Natural killer cell (primary cell): ENCODE data around the gene LPAR1. TPM values are rescaled to one million over a fixed set of nuclear protein-coding genes. Genes with fewer than 3 reads are reported as not detected.

Source experiments
- ATAC-seq, 3 donors: fragments of 150-1000 bp in 2 of 3; fragments of 200-7000 bp in 1 of 3; cut with Tn5 transposase; 1 replicate in 1 of 3; 2 replicates in 2 of 3; pipeline ENCODE4 v1.10.0; 2021; ENCODE audit warnings: mild to moderate bottlenecking in 2 of 3, moderate library complexity in 2 of 3
- DNase-seq, 2 donors: peaks; one replicate each; pipeline versions ENCODE4 v3.0.0 to v3.0.0-alpha.2; 2013 to 2021; ENCODE audit warnings: mixed read lengths in 1 of 2
- H3K27ac ChIP-seq: one replicate; pipeline ENCODE4 v1.5.1; 2013; ENCODE audit warnings: mild to moderate bottlenecking, low read length
- H3K27me3 ChIP-seq: one replicate; pipeline ENCODE4 v1.6.1; 2013; ENCODE audit warnings: low read length; ENCODE audit not compliant: control insufficient read depth, insufficient read depth
- H3K36me3 ChIP-seq: one replicate; pipeline ENCODE4 v1.6.1; 2013; ENCODE audit warnings: low read length; ENCODE audit not compliant: control insufficient read depth, insufficient read depth
- H3K4me1 ChIP-seq: one replicate; pipeline ENCODE4 v1.6.1; 2013; ENCODE audit warnings: low read length; ENCODE audit not compliant: control insufficient read depth, insufficient read depth
- H3K4me3 ChIP-seq: one replicate; pipeline ENCODE4 v1.5.1; 2013; ENCODE audit warnings: low read length
- H3K9me3 ChIP-seq: one replicate; pipeline ENCODE4 v1.6.1; 2013; ENCODE audit warnings: low read length; ENCODE audit not compliant: control insufficient read depth, insufficient read depth
- H3K27ac Mint-ChIP-seq, 2 donors: one replicate each; pipeline ENCODE4 v1.8.0; 2022; ENCODE audit warnings: mild to moderate bottlenecking in 2 of 2, mixed read lengths in 2 of 2, moderate library complexity in 1 of 2
- H3K27me3 Mint-ChIP-seq, 2 donors: one replicate each; pipeline ENCODE4 v1.8.0; 2022; ENCODE audit warnings: low read depth in 2 of 2, mixed read lengths in 2 of 2
- H3K36me3 Mint-ChIP-seq: one replicate; pipeline ENCODE4 v1.8.0; 2022; ENCODE audit warnings: mixed read lengths
- H3K4me1 Mint-ChIP-seq, 2 donors: one replicate each; pipeline ENCODE4 v1.8.0; 2022; ENCODE audit warnings: mixed read lengths in 2 of 2
- H3K4me3 Mint-ChIP-seq: one replicate; pipeline ENCODE4 v1.8.0; 2022; ENCODE audit warnings: mild to moderate bottlenecking, moderate library complexity, mixed read lengths
- H3K9me3 Mint-ChIP-seq, 2 donors: one replicate each; pipeline ENCODE4 v1.8.0; 2022; ENCODE audit warnings: mixed read lengths in 2 of 2
- CTCF ChIP-seq: fragments of 200-600 bp; IDR thresholded peaks from one replicate; pipeline ENCODE4 v1.8.0; 2022; ENCODE audit warnings: antibody characterized with exemption
- WGBS: methylation state at CpG from one replicate; pipeline ENCODE4 v1.1.7; 2013; ENCODE audit warnings: missing lambda C conversion rate; ENCODE audit not compliant: insufficient coverage; 5-methylcytosine and 5-hydroxymethylcytosine counted together
- intact Hi-C: fragments of 100-400 bp; cut with micrococcal nuclease; formaldehyde crosslinking; loops from one replicate; pipeline ENCODE4 v1.14.2; 2022
- total RNA-seq, 4 donors: library from RNA; stranded (reverse); fragments of 120-200 nt in 1 of 4; gene quantifications; one replicate each; pipeline versions ENCODE4 v1.2.3 to v1.2.4, GENCODE V29; 2013 to 2022

Gene LPAR1
- total RNA-seq, 3 donors from 2014 or later (not counting 1 experiment from before 2014, with no cell fraction given) = 0.48 to 0.50 TPM; not detected in 1

- H3K9me3 Mint-ChIP-seq = peaks cover 0 to 3% of the 10 kb centered on the region in 2 donors
- DNase-seq (no peak), ATAC-seq (no peak)
- peaks cover 24 to 28% of the 10 kb centered on the region in 2 donors for H3K27me3 Mint-ChIP-seq
- 61% methylated on average over 2 of the region's 3 CpGs for WGBS
- TF ChIP-seq CTCF = no peak
- Histone ChIP-seq H3K27ac (no peak overlapping the region), H3K4me1 (peaks cover 21% of the 10 kb centered on the region), H3K4me3 (no peak overlapping the region), H3K27me3 (peaks cover 9% of the 10 kb centered on the region), H3K36me3 (no peaks in the 10 kb centered on the region), H3K9me3 (no peaks in the 10 kb centered on the region)
- no peak overlapping the region for H3K27ac Mint-ChIP-seq
- H3K36me3 Mint-ChIP-seq = peaks cover 10% of the 10 kb centered on the region
- peaks cover 15% of the 10 kb centered on the region in 2 donors for H3K4me1 Mint-ChIP-seq
- no peak overlapping the region for H3K4me3 Mint-ChIP-seq
- intact Hi-C loops = no loop called here
Measured at GRCh38 chr9:111040494-111040893, 2.2 kb upstream of the LPAR1 start.

- Histone ChIP-seq H3K36me3 (no peaks in the 10 kb centered on the region), H3K4me3 (peak overlapping the region; percentile 40), H3K9me3 (no peaks in the 10 kb centered on the region), H3K27me3 (peaks cover 9% of the 10 kb centered on the region), H3K27ac (peak overlapping the region; percentile 8), H3K4me1 (peaks cover 21% of the 10 kb centered on the region)
- peaks cover 0 to 3% of the 10 kb centered on the region in 2 donors for H3K9me3 Mint-ChIP-seq
- peaks cover 15% of the 10 kb centered on the region in 2 donors for H3K4me1 Mint-ChIP-seq
- peak overlapping the region in 1 of 2 donors; percentile 19 for H3K27ac Mint-ChIP-seq
- ATAC-seq = peak in 2 of 3 donors; percentile 53 to 54
- intact Hi-C loops = no loop called here
- WGBS = 26% methylated on average over 23 of the region's 23 CpGs
- H3K36me3 Mint-ChIP-seq = peaks cover 18% of the 10 kb centered on the region
- H3K4me3 Mint-ChIP-seq = peak overlapping the region; percentile 87
- H3K27me3 Mint-ChIP-seq = peaks cover 24 to 38% of the 10 kb centered on the region in 2 donors
- no peak for DNase-seq
- no peak for TF ChIP-seq CTCF
Measured at GRCh38 chr9:111039231-111039906, 1.1 kb upstream of the LPAR1 start.

GRCh38 chr9:111037708-111038330, 451 bp downstream of the LPAR1 start:
- H3K4me3 Mint-ChIP-seq = peak overlapping the region; percentile 54

More at GRCh38 chr9:111037708-111038330, 451 bp downstream of the LPAR1 start:
- H3K27ac ChIP-seq = no peak overlapping the region
- no peaks in the 10 kb centered on the region for H3K36me3 ChIP-seq
- Mint-ChIP-seq H3K27me3 (peaks cover 24 to 38% of the 10 kb centered on the region in 2 donors), H3K27ac (no peak overlapping the region), H3K9me3 (peaks cover 0 to 3% of the 10 kb centered on the region in 2 donors), H3K36me3 (peaks cover 18% of the 10 kb centered on the region), H3K4me1 (peaks cover 15% of the 10 kb centered on the region in 2 donors)
- peak overlapping the region; percentile 21 for H3K4me3 ChIP-seq
- no peak for TF ChIP-seq CTCF
- ATAC-seq (peak; percentile 29 to 65 (median 35)), DNase-seq (no peak)
- H3K9me3 ChIP-seq = no peaks in the 10 kb centered on the region
- H3K27me3 ChIP-seq = peaks cover 9% of the 10 kb centered on the region
- 1% methylated on average over 83 of the region's 83 CpGs for WGBS
- peaks cover 21% of the 10 kb centered on the region for H3K4me1 ChIP-seq
- intact Hi-C loops = no loop called here
